ENCODE data around the gene HMG20A.

- no peak for TF ChIP-seq YY1 (IDR thresholded peaks at IDR 0.05; ENCODE audit: insufficient read depth, insufficient read length)
- no peak for TF ChIP-seq ZNF274 (IDR thresholded peaks at IDR 0.05; ENCODE audit: low read depth, low read length)
Observed at GRCh38 chr15:77475001-77475400, 54.3 kb downstream of the HMG20A start.
